ENCODE results near the gene GET4.
A peak's percentile ranks its signal among the peaks of the same experiment; 100 is the strongest.
"Not testable (repeated sequence)": the region's sequence is repeated elsewhere in the genome, so short reads cannot be mapped to it uniquely, and the experiment has no call there.

The GET4 gene

DNA sequence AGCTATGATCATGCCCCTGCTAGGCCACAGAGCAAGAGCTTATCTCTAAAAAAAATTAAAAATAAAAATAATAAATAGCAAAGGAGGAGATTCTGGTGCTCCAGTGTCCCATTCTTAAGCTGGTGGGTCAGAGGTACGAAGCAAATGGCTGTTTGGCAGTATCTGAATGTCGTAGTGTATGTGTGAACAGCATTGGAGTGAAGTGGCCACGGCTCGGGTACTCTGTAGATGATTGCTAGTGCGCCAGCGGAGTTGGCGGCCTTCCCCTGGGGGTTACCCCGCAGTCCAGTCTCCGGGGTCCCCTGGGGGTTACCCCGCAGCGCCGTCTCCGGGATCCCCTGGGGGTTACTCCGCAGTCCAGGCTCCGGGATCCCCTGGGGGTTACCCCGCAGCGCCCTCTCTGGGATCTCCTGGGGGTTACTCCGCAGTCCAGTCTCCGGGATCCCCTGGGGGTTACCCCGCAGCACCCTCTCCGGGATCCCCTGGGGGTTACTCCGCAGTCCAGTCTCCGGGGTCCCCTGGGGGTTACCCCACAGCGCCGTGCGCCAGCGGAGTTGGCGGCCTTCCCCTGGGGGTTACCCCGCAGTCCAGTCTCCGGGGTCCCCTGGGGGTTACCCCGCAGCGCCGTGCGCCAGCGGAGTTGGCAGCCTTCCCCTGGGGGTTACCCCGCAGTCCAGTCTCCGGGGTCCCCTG, 29.2 kb upstream of the GET4 start:
- not testable (repeated sequence) for DNase-seq

DNA sequence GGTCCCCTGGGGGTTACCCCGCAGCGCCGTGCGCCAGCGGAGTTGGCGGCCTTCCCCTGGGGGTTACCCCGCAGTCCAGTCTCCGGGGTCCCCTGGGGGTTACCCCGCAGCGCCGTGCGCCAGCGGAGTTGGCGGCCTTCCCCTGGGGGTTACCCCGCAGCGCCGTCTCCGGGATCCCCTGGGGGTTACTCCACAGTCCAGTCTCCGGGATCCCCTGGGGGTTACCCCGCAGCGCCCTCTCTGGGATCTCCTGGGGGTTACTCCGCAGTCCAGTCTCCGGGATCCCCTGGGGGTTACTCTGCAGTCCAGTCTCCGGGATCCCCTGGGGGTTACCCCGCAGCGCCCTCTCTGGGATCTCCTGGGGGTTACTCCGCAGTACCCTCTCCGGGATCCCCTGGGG, 28.6 kb upstream of the GET4 start:
- not testable (repeated sequence) for DNase-seq

DNA sequence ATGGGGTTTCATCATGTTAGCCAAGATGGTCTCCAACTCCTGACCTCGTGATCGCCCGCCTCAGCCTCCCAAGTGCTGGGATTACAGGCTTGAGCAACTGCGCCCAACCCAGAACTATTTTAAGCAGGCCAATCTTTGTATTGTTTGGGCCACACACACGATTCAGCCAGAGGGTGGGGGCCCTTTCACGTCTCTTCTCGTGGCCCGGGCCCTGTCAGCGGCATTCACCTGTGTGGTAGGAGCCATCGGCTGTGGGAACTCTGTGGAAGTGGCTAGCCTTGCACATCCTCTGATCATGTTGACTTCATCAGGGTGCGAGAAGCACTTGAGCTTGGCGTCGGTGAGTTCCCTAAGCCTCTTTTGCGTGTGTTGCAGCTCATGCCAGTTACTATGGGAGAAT, 27.2 kb upstream of the GET4 start:
- DNase-seq = no peak

DNA sequence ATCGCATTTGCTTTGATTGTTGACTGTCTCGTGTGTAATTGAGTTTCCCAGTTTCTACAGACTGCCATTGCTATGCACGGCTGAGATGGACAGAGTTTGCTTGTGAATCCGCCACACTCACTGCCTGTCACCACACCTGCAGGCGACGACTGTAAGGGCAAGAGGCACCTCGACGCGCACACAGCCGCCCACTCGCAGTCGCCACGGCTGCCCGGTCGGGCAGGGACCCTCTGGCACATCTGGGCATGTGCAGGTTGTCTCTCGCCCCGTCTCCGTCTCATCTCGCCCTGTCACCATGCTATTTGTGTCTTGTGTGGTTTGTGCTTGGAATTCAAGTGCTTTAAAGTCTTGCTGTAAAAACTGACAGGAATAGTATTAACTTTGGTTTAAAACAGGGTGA, 26.6 kb upstream of the GET4 start:
- DNase-seq = no peak

DNA sequence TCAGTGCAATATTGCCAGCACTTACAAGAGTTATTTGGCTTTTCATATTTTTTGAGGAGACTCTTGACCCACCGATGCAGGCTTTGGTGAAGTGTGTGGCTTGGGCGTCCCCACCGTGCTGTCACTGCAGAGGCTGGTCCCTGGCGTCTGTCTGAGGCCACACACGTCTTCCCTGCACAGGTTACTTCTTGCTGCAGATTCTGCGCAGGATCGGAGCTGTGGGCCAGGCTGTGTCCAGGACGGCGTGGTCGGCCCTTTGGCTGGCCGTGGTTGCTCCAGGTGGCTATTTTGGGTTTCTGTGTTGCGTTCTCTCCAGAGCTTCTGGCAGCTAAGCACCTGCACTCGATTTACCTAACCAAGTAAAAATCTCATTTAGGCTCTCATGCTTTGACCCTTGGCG, 25.1 kb upstream of the GET4 start:
- DNase-seq = no peak

DNA sequence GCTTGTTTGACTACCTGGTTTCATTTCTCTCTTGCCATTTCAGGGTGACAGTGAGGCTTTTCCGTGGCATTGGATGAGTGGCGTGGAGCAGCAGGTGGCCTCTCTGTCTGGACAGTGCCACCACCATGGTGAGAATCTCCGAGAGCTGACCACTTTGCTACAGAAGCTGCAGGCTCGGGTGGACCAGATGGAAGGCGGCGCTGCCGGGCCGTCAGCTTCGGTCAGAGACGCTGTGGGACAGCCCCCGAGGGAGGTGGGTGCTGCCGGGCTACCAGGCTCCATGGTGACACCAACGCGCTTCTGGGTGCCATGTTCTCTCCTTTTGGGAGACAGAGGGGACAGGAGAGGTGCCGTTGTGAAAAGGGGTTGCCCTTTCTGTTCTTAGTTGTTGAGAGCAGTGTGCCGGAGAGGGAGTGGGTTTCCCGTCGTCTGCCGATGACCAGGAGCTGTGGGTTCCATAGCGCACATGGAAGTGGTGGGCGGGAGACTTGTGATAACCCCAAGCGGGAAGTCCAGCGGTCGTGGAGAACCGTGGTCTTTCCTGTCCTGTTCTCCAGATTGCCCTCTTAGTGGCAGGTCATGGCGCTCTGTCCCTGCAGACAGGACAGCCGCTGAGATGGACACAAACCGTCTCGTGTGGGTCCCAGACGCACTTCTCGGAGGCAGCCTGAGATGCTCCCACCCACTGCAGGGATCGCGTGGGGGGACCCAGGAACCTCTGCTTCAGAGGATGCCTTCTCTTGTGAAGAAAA, 22.8 kb upstream of the GET4 start:
- DNase-seq = no peak

DNA sequence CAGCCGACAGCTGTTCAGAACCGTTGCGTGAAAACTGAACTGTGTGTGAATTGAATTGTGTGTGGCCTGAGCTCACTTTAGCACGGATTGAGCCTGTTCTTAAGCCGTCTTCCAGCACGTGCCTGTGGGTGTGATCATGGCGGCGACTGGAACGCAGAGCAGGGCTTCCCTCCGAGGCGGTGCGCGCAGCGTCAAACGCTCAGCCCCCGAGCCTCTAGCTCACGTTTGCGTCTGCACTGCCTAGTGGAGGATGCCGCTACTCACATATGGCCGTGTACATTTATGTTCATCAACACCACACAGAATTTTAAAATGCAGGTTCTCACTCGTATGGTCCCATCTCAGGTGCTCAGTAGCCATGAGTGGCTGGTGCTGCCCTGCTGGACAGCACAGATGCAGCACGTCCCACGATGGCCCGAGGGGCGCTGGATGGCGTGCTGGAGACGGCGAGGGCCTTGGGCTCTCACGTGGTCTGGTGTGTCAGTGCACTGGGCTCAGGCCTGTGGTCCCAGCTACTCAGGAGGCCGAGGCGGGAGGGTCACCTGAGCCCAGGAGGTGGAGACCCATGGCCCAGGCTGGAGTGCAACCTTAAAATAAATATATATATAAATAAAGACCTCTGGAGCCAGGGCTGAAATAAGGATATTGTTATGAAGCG, 22.1 kb upstream of the GET4 start:
- DNase-seq = no peak

DNA sequence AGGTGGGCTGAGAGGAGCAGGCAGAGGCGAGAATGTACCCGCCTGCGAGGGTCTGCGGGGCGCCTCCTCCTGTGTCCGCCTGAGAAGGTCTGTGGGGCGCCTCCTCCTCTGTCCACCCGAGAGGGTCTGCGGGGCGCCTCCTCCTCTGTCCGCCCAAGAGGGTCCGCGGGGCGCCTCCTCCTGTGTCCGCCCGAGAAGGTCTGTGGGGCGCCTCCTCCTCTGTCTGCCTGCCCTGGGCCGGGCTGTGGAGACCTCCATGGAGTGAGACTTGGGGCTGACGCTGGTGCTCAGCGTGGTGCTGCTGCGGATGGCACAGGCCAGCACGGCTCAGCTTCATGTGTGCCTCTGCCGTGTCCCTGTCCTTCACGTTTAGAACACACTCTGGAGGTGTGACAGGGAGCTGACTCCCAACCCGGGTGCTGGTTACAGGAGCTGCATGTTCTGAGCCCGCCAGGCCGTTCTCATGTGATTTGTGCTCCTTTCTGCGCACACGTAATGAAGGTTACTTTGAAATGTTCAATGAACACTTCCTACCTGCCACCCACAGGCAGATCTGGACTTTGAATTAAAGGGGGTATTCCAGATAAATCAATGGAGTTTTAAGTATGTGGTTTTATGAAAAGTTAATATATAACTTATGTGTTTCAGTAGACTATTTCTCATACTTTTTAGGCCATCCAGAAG, 20.5 kb upstream of the GET4 start:
- no peak for DNase-seq

DNA sequence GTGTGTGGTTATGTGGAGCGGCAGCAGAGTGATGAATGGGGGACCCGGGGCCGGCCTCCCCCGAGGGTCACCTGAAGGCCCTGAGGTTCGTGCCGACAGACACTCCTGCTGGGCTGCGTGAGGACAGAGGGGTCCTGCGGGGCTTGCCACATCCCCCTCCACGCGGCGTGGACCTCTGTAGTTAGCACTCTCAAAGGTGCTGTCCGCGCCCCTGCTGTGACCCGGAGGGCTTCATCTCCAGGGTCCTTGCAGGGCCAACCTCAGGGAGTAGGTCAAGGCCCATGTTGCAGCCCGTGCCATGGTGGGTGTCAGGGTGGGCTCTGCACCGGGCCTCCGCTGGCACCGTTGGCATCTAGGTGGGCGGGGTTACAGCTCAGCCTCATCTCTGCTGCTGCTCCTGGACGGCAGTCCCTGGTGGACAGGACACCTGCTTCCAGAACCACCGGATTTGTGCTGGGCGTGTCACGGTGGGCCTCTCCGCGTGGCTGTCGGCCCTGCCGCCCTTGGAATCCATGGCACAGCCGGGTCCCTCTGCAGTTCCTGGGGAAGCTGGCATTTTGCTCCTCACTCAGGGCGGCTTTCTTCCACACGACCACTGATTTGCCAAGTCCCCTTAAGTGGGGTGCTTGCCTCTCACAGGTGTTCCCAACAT, 19.8 kb upstream of the GET4 start:
- DNase-seq = no peak

DNA sequence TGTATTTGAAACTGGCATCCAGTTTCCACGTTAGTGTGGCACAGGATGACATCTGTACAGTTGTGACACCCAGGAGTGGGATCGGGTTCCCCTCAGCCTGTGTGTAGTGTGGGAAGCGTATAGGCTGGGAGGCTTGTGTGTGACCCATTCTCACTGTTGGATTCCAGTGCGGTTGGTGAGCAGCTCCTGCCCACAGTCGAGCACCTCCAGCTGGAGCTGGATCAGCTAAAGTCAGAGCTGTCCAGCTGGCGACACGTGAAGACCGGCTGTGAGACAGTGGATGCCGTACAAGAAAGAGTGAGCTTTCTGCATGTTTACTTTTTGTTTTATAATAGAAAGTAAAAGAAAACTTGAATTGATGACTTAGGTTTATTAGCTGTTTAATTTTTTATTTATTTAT, 18.7 kb upstream of the GET4 start:
- DNase-seq = no peak

DNA sequence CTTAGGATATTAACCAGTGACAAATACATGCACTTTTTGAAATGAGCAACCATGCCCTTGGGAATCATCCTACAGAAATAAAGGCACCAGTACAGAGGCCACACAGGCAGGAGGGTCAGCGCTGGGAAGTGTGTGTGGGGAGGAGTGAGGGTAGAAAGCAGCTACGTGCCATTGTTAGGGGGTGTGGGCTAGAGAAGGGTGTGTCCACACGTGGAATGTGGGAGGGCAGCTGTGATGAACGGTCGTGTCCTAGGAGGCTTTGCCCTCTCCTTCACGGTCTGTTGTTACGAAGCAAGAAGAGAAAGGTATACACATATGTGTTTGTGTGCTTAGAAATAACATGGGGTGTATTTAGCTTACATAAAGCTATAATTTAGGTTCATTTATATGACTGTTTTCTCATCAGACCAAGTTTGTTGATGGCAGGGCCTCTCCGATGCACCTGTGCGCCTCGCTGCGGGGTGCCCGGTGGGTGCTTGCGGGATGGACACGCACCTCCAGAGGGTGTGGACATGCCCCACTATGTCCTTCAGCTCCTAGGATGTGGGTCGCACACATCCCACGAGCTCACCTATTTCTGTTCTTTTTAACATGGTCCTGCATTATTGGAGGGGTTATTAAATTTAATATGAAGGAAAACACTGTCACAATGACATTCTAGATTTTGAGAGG, 16.9 kb upstream of the GET4 start:
- no peak for DNase-seq

DNA sequence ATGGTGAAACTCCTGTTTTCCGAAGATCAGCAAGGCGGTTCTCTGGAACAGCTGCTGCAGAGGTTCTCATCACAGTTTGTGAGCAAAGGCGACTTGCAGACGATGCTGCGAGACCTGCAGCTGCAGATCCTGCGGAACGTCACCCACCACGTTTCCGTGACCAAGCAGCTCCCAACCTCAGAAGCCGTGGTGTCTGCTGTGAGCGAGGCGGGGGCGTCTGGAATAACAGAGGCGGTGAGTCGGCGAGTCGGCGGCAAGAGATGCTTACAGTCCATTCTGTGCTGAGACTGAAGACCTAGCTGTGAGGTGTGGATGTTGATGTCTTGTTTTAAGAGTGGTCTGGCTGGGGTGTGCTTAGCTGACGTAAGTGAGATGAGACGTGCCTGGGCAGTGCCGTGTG, 16.2 kb upstream of the GET4 start:
- no peak for DNase-seq

DNA sequence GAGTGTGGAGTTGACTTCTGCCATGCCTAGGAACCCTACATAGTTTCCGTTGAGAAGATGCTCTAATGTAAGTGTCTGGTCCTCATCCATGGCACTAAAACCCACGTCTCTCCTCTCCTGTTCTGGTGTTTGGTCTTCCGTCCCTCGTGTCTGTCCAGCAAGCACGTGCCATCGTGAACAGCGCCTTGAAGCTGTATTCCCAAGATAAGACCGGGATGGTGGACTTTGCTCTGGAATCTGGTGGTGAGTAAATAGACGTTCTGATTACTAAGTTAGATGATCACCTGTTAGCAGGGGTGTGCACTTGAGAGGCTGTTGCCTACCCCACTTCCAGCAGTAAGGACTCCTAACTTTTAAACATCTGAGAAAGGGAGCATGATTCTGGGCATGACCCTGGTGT, 15.1 kb upstream of the GET4 start:
- DNase-seq = no peak

DNA sequence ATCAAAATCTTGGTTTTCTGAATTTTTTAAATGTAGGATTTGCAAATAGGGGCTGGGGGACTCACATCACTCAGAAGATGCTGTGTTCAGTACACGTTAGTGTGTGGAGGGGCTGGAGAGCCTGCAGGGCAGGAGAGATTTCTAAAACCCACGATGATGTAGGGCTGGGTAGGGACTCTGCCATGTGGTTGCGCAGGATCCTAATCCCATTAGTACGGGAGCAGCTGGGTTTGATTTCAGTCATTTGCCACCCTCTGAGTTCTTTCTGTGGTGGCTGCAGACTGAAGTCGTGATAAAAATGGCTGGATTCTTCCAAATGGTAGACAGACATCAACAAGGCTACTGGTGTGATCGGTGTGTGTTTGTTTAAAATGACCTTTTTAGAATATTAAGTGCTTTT, 14.2 kb upstream of the GET4 start:
- DNase-seq = no peak

DNA sequence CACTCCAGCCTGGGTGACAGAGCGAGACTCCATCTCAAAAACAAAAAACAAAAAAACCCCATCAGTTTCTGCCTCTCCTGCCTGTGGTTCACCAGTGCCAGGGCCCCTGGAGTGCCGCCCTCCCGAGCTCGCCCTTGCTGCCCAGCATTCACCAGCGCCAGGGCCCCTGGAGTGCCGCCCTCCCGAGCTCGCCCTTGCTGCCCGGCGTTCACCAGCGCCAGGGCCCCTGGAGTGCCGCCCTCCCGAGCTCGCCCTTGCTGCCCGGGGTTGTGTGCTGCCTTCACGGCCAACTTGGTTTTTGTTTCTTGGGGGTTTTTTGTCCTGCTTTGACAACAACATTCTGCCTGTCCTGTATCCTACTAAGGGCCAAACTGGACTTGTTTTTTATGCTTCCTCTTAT, 13.2 kb upstream of the GET4 start:
- DNase-seq = no peak

DNA sequence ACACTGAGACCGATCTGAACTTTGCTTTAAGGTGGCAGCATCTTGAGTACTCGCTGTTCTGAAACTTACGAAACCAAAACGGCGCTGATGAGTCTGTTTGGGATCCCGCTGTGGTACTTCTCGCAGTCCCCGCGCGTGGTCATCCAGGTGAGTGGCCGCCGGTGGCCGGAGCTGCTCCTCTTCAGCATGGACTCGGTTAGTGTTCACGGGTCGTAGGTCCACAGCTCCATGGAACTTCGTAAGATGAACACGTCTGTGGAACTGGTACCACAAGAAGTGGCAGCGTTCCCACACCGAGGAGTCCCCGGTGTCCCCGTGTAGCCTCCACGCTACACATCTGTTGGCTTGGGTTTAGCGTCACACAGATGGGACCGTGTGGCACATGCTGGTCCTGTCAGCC, 10.4 kb upstream of the GET4 start:
- no peak for DNase-seq

DNA sequence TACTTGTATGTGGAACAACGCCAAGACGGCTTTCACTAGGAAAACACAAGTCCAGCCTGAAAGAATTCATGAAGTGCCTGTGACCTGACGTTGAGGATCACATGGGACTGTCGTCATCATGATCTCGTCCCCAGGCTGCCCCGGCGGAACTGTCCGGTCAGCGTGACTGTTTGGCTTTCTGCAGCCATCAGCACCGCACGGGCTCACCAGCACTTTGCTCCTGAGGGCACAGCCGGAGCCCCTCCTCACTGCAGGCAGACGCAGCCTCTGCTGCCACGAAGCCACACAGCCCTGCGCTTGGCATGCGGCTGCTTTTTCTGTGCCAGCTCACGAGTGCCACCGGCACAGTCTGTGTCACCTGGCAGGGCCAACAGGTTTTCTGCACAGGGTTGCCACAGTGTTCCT, 9.4 kb upstream of the GET4 start:
- peak; percentile 25 to 76 for DNase-seq

DNA sequence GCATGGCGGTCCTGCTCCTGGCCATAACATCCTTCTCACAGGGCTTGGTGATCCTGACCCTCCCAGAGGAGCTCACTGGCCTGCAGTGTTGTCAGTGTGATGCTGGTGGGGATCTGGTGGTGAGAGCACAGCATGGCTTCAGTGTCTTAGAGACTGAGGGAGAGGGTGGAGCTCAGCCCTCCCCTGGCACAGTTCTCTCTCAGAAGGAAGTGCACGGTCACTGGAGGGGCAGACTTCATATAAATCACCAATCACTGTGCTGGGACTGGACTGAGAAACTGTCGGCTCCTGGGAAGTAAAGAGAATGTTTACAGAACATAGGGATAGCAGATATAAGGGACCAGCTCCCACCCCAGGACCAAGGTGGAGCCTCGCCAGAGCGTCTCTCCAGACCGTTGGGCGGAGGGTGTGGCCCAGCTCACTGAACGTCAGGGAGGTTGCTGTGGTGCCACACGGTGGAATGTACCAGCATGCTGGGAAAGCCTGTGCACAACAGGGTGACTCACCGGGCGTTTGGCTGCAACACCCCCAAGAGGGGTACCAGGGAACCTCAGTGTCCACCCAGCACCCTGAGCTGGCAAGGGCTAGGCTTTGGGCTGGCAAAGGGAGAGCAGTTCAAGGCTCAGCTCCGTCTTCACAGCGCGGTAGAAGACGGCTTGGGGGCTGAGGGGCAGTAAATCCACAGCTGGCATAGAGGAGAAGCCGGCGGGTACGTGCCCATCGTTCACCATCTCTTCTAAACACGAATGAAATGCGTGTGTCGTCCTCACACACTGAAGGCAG, 8.8 kb upstream of the GET4 start:
- DNase-seq = no peak

DNA sequence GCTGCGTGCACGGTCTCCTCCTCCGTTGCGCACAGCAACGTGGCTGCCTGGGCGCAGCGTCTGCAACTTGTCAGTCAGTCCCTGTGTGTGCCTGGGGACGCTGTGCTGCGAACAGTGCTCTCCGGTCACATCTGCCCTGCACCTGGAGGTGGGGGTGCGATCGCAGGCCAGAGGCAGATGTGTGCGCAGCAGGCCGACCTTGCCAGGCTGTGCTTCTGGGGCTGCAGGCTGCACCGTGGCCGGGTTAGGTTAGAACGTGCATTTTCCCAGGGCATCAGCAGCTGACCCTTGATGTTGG, 8.2 kb upstream of the GET4 start:
- no peak for DNase-seq

DNA sequence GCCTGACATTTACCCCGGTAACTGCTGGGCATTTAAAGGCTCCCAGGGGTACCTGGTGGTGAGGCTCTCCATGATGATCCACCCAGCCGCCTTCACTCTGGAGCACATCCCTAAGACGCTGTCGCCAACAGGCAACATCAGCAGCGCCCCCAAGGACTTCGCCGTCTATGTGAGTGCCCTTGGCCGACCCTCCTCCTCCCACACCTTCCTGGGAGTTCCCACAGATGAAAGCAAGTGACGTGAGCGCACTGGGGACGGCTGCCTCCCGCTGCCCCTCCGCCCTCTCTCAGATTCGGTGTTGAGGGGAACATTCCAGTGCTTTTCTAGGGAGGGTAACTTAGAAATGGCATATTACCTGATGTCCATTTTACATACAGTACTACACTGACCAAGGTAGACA, 7.0 kb upstream of the GET4 start:
- DNase-seq = no peak

DNA sequence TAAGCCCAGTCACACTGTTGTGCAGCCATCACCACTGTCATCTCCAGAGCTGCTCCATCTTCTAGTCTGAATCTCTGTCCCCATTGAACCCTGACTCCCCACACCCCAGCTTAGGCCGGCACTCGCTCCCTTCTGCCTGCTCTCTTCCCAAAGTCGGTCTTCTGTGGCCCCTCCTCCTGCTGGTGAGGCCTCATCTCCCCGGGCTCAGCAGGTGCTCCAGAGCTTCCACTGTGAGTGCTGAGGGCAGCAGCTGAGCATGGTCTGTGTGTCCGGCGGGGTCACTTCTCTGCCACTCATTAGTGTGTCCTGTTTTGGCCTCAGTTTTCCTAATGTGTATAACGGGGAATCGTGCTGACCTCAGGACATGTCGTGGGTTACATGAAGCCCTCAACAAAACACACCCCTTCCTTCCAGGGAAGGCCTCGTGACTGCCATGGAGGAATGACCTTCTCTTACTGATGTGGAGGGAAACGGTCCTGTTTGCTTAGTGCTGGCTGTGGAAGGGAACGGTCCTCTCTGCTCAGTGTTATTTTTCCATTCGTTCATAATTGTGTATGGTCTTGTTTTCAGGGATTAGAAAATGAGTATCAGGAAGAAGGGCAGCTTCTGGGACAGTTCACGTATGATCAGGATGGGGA, 4.3 kb upstream of the GET4 start:
- no peak for DNase-seq
